Inflammatory macrophage (primary cell): ENCODE results near the gene GMNC.

Experiments used
- DNase-seq, 2 donors: peaks; one replicate each; pipeline ENCODE4 v3.0.0-alpha.2; 2020 to 2022

GMNC gene

DNA sequence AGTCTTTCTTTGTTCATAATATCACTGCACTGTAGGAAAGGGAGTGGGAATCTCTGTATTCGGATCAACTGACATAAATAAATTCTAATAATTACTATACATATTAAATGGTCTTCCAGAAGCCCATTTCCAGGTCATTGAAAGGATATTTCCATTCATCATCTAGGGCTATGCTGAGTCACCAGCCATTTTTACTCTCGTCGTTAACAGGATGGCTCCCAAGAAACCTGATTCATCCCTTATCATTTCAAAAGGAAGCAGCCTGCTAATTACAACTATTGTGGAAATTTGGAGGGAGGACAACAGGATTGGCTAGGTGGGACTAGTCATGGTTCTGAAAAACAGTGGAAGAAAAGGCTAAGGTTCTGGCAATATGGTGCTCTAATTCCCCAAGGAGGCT lies 13.6 kb downstream of the GMNC start:
- no peak for DNase-seq

DNA sequence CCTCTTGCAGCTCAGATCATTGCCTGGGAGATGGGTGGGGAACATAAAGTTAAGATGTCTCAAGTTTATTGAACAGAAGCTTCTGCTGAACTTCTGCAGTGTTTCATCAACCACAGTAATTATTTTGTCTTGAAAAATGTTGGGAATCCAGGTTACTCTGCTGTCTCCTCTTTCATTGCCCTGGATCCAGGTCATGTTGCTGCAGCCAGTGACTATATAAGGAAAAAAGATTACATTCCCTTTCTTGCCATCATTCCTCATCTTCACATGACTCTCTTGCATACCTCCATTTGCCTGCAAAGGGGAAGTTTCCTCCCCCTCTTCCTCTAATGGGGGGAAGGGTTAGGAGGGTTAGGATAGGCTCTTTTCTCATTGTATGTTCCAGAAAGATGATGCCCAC lies 15.1 kb downstream of the GMNC start:
- DNase-seq = peak in 1 of 2 donors; percentile 38

DNA sequence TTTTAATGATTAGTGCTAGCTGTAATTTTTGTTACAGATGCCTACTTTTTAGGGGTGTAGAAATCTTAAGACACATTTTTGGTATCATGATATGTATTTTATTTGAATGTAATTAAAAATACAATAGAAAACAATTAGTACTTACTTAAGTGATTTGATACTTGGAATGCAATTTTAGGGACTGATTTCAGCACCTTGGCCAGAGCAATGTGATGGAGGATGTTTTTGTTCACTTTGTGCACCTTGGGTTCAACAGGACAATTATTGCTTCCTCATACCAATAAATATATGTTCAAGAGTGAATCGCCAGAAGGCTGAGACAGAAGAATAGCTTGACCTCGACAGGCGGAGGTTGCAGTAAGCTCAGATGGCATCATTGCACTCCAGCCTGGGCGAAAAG lies 22.3 kb downstream of the GMNC start:
- no peak for DNase-seq

DNA sequence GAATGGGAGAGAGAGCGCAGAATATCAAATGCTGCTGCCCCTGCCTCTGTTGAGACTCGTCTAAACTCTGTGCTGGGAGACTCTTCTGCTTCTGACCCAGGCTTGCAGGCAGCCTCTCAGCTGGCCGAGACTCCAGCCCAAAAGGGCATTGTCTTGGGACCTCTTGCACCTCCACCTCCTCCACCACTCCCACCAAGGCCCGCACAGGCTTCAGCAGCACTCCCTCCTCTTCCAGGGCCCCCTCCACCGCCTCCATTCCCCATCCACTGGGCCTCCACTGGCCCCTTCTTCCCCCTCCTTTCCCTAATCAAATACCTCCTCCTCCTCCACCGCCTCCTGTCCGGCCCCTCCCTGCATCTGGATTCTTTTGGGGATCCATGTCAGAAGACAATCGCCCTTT lies 31.3 kb downstream of the GMNC start:
- DNase-seq = no peak

GRCh38 chr3:190830031-190830430 lies 32.5 kb downstream of the GMNC start:
- DNase-seq = no peak

GRCh38 chr3:190826018-190826417 lies 36.5 kb downstream of the GMNC start:
- DNase-seq = no peak

DNA sequence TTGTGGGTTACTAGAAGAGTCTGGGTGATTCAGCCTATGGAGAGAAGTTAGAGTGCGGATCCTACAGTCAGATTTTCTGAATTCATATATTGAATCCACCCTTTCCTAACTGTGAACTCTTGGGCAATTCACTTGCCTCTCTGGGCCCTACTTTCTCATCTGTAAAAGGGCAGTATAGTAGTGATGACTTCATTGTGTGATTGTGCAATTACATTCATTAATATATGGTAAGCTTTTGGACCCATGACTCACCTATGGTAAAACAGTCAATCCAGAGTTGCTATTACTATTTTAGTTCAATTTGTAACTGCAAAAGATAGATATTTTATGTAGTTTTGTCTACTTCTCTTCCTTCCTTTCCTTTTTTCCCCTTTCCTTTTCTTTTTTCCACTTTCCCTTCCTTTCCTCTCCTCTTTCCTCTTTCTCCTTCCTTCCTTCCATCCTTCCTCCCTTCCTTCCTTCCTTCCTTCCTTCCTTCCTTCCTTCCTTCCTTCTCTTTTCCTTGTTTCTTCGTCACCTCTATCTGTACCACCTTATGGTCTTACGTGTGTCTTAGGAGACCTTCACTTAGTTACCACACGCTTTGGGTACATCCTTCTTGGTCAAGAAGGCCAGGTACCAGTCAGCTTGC lies 37.0 kb downstream of the GMNC start:
- no peak for DNase-seq

- DNase-seq = peak; percentile 62 to 63
Measured at GRCh38 chr3:190811775-190812480, 50.6 kb downstream of the GMNC start.

- DNase-seq = no peak
Measured at GRCh38 chr3:190810957-190811356, 51.5 kb downstream of the GMNC start.

- DNase-seq = no peak
Measured at GRCh38 chr3:190809351-190809750, 53.1 kb downstream of the GMNC start.

GRCh38 chr3:190807719-190808375 lies 54.6 kb downstream of the GMNC start:
- DNase-seq = no peak
